Raji (cell line): Measurements from ENCODE around the gene RPS15.

Experiments used
- POLR2A ChIP-seq: IDR thresholded peaks from 2 replicates; pipeline ENCODE4 v1.6.1; 2011; ENCODE audit warnings: low read depth, low read length, control low read depth; ENCODE audit not compliant: insufficient read depth

RPS15 gene

DNA sequence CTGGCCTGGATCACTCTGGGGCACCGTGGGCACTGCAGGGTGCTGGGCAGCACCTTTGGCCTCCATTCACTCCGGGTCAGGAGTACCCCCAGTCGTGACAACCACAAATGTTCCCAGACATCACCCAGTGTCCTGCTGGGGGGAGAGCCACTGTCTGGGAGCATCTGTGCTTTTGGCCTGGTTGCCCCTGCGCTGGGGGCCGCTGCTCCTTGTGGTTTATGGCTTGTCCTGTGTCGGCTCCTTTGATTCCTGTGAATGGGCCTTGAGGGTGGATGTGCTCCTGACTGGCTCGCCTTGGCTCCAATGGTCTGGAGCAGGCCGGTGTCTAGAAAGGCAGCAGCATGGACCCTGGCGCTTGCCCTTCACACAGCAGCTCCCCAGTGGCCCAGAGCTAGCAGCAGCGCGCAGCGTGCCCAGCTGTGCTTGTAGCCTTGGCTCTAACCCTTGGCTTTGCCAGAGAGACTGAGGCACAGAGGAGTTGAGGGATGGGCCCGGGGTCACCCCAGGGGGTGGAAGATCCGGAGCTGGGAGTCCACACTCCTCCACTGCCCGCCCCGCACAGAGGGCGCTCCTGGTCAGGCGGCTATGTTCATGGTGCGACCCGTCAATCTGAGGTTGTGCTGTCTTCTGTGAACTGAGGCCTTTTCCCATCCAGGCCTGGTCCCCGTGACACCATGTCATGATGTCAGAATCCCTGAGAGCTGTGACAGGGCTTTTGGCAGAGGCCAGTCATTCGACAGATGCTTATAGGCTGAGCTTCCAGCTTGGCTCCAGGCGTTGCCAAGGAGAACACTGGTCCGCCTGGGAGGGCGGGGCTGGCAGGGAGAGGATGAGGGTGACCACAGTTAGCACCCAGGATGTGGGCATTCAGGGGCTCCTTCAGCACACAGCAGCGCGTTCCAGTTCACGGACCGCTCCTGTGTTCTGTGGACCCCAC is 26.7 kb upstream of the RPS15 start:
- TF ChIP-seq POLR2A = no peak

DNA sequence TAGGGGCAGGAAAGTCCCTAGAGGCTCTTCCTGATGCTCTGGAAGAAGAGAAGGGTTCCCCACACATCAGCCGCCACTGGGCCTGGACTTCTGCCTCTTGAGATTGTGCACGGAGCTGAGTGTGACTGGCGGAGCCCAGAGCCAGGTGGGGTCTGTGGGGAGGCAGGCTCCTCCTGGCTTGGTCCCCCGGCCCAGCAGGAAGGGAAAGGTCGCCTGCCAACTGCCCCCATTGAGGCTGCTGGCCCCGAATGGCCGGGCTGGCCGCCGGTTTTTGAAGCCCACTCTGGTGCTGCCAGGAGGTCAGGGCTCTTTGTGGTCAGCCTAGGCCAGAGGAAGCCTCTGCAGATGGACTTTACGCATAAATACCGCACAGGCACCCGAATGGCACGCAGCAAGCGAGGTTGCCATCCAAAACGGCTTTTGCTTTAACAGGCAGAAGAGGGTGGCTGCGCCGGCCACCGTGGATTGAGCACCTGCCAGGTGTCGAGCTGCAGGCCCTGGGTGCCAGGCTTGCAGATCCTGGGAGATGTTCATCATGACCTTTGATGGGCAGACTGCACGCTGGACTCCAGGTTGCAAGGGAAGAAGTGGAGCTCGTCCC is 25.8 kb upstream of the RPS15 start:
- TF ChIP-seq POLR2A = no peak

DNA sequence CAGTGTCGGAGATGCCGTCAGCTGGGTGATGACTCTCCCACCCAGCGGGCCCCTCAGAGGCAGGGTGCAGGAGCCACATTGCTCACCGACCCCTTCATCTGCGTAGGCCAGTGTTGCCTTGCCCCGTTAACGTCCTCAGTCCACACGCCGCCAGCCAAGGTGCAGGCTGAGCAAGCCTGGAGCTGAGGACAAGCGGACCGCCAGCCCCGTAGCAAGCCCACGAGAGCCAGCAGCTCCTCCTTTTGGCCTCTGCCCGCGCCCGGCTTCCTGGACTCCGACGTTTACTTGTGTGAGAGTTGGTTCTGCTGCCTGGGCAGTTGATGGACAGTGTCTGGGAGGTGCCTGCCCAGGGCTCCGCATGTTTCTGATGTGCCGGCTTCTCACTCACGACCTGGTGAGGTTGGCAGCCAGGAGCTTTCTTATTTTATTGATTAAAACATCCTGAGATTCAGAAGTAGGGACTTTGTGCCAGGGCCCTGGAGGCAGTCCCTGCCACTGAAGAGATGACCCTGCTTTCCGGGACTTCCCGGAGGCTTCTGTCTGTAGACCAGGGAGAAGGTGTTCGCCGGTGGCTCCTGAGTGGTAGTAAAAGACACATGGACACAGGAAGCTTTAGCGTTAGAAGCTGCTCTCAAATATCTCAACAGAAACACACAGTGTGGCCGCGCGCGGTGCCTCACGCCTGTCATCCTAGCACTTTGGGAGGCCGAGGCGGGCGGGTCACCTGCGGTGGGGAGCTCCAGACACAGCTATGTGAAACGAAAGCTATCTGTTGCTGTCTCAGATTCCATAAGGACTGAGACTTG is 25.0 kb upstream of the RPS15 start:
- no peak for TF ChIP-seq POLR2A

DNA sequence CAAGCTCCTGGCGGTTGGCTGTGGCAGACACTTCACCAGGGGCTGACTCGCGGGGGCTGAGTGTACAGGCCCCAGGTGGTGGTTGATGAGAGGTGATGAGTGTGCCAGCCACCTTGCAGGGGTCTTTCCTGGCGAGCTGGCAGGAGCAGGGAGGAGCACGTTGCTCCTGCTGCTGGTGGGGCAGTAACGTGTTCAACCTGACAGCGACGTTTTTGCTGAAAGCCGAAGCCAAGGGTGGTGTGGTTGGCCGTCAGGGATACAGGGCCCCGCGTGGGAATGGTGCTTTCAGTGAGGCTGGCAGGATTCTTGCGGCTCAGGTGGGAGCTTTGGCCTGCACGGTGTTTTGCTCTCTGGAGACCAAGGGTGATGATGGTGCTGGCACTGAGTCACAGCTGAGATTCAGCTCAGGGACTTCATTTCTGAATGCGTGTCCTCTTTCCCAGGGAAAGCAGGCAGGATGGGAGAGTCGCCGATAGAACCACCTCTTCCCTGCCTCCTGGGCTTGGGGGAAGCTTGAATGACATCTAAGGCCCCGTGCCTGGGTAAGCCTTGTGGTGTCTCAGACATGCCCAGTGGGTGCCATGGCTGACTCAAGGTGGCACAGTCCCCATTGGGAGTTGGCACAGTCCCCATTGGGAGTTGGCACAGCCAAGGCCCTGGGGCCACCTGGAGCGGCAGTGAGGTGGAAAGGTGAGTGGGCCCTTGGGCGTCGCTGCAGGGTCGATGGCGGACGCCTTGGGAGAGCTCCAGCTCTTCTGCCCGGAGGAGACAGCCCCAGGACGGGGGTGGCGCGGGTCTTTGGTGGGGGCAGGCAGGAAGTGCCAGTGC is 22.0 kb upstream of the RPS15 start:
- TF ChIP-seq POLR2A = no peak

DNA sequence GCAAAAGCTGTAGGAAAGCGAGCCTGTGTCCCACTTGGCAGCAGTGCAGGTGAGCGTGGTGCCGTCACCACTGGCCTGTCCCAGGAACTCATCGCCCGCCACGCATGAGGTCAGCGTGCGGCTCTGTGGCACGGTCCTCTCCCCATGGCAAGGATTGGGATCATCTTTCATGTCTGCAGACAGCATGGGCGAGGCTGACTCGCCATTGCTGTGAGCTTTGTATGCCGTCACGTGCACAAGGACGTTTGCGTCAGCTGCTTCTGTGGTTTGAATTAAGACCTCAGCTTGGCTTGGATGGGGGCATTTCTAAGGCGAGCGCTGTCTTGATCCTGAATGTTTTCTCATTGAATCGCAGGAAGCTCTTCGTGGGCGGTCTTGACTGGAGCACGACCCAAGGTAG is 21.1 kb upstream of the RPS15 start:
- TF ChIP-seq POLR2A = no peak

DNA sequence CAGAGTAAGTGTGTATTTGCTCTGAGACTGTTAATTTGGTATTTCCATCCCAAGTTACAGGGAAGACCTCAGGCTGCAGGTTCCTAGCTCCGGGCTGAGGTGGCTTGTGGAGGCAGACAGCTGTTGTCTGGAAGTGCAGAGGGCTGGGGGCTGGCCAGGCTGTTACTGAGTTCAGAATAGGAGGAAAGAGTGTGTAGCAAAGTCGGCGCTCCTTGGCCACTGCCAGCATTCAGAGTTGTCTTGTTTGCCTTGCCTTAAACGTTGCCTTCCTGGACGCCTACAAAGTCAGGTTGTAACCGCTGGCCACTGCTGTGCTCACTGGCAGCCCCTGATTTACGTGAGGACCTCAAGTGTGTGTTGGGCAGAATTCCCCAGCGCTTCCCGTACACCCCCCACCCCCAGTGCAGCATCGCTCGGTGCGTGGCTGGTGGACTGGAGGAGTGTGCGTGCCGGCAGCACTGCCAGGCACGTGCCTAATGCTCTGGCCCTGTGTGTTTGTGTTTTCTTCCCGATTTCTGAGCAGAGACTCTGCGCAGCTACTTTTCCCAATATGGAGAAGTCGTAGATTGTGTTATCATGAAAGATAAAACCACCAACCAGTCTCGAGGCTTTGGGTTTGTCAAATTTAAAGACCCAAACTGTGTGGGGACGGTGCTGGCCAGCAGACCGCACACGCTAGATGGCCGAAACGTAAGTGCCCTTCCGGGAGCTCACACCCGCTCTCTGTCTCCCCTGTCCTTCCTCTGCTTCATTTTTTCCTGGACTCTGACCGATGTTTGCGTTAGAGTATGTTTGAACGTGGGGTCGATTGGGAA is 20.3 kb upstream of the RPS15 start:
- TF ChIP-seq POLR2A = no peak

DNA sequence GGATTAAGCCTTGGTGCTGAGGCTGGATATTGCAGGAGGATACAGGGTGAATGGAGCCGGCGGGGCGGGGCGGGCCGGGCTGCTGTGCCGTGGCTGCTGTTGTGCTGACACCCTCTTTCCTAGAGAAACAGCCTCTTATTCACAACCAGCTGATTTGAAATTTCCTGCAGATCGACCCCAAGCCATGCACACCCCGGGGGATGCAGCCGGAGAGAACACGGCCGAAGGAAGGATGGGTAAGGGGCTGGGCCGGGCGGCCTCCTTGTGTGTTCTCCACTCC is 19.8 kb upstream of the RPS15 start:
- TF ChIP-seq POLR2A = no peak

DNA sequence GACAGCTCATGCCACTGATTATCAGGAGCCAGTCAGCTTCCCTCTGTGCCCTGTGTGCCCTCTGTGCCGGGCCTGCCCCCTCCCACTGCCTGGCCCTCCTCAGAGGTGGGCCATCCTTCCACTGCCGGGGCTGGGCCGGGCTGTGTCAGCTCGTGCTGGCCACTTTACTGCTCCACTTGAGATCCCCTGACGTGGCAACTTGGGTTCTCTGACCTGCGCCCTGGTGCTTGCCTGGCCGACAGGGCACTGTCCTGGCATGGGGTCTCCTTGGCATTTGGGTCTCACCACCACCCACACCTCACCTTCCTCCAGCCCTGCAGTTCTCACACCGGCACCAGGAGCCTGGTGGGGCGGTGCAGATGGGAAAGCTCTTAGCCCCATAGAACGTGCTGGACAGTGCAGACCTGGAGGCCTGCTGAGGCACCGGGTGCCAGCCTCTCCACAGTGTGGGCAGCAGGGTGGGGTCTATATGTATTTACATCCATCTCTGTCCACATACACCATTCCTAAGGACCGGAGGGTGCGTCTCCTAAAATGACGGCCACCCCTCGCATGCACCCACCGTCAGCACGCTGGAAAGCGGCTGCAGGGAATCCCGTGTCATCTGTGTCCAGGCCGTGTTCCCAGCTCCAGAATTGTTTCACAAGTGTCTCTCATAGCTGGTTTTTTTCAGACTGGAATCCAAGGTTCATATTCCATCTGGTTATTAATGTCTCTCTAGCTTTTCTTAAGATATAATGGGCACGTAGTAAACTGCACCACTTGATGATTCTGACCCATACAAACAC is 19.1 kb upstream of the RPS15 start:
- no peak for TF ChIP-seq POLR2A

DNA sequence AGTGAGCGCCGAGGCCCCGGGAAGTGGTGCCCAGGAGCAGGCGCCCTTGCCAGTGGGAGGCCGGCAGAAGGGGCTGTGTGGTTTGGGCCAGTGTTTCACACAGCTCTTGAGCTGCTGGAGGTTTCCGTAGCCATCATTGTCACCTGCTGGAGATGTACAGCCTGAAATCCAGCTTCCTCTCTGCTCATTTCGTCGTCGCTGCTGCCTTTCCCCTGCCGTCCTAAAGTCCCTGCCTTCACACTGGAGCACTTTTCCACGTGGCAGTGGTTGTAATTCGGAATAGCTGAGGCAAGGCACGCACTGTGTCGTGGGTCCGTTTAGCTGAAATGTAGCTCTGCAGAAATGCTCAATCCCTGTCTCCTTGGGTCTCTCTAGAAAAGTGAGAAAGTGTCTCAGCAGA is 17.6 kb upstream of the RPS15 start:
- TF ChIP-seq POLR2A = no peak

DNA sequence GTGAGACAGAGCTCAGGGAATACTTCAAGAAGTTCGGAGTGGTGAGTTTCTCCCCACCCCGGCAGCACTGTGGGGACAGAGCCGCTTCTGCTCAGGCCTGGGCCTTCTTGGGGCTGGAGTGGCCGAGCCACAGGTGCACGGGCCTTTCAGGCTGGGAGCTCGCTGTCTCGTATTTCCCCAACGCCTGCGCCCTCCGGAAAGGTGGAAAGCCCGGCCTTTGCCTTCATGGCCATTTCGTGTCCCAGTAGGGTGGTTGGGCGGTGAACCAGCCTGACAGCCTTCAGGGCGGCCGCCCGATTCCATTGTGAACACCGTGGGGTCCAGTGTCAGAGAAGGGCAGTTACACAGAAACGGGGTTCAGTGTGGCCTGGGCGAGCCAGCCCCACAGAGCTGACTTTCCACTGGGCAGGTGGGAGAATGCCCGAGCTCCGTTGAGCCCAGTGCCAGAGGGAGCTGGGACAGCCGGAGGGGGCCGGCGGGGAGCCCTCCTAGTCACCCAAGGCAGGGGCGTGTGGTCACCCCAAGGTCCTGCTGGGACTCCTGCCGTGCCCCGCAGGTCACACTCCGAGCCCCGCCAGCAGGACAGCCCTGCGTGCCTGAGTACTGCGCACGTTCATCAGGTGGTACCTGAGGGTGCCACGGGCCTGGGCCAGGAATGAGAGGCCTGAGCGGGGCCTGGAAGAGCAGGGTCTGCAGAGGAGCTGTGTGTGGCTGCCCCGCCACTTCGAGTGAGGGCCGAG is 16.8 kb upstream of the RPS15 start:
- no peak for TF ChIP-seq POLR2A

DNA sequence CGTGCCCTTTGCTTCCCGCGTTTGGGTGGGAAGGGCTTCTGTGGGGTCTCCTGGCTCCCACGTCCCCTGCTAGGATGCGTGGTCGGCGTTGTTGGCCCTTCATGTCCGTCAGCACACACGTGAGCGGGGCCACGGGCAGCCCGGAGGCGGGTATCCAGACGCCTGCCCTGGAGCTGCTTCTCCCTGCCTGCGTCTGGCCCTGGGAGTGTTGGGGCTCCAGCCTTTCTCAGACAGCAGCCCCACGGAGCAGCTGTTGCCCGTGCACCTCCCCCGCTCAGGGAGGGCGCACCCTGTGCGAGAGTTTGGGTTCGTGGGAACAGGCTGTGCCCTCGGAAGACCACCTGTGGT is 16.3 kb upstream of the RPS15 start:
- no peak for TF ChIP-seq POLR2A

DNA sequence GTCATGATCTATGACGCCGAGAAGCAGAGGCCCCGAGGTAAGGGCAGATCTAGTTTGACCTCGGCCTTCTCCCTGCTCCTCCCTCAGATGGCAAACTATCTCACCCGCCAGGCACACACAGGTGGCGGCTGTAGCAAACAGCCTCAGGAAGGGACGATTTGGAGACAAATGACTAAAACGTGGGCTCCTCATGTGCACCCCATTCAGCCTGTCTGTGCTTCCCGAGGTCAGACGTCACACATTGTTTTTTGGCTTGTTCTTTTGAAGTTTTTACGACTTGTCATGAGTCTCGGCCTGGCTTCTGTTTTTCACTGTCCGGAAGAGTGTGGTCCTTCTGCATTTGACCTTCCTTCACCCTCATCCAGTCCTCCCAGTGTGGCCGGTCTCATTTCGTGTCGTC is 15.8 kb upstream of the RPS15 start:
- TF ChIP-seq POLR2A = no peak

DNA sequence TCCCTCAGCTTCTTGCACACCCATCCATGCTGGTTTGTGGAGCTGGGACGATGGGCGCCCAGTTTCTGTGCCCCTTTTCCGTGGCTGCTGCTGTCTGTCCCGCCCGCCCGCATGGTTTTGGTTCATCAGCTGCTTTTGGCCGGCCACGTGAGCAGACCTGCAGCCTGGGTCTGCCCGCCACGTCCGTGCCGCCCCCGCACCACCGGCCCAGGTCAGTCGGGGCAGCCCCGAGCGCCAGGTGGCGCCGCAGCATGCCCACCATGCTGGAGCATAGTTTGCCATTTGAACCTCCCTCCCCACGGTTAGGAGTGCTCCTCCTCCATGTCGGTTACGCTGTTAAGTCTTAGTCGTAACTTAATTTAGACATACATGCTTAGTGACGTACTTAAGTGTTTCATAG is 15.3 kb upstream of the RPS15 start:
- no peak for TF ChIP-seq POLR2A
